Stimulated activated CD4-positive, alpha-beta T cell treated with anti-CD3 and anti-CD28 coated beads, Interleukin-4, amount 100 ng/mL, for 1 hour (primary cell): ENCODE results near the gene GALNT2.

Experiments used
- DNase-seq: peaks from one replicate; pipeline ENCODE4 v3.0.0-alpha.2; 2020

GALNT2 gene

GRCh38 chr1:230268371-230269170 is 201.5 kb downstream of the GALNT2 start:
- DNase-seq, result no peak

- DNase-seq, result no peak
Observed at GRCh38 chr1:230270185-230270558, 203.1 kb downstream of the GALNT2 start.

- DNase-seq, result no peak
Observed at GRCh38 chr1:230270559-230271281, 203.7 kb downstream of the GALNT2 start.

GRCh38 chr1:230271300-230272035 is 204.4 kb downstream of the GALNT2 start:
- no peak for DNase-seq

GRCh38 chr1:230272557-230272956 is 205.5 kb downstream of the GALNT2 start:
- no peak for DNase-seq

GRCh38 chr1:230273141-230273710 is 206.2 kb downstream of the GALNT2 start:
- no peak for DNase-seq

GRCh38 chr1:230274254-230274653 is 207.2 kb downstream of the GALNT2 start:
- no peak for DNase-seq

- DNase-seq, result no peak
Observed at GRCh38 chr1:230276401-230276800, 209.4 kb downstream of the GALNT2 start.

- DNase-seq, result no peak
Observed at GRCh38 chr1:230277201-230278025, 210.4 kb downstream of the GALNT2 start.

- DNase-seq, result no peak
Observed at GRCh38 chr1:230278376-230278775, 211.3 kb downstream of the GALNT2 start.

GRCh38 chr1:230278871-230279582 is 212.0 kb downstream of the GALNT2 start:
- DNase-seq, result no peak

- DNase-seq, result no peak
Observed at GRCh38 chr1:230279583-230279945, 212.5 kb downstream of the GALNT2 start.

GRCh38 chr1:230280054-230280795 is 213.2 kb downstream of the GALNT2 start:
- DNase-seq, result no peak

- no peak for DNase-seq
Observed at GRCh38 chr1:230280906-230281413, 213.9 kb downstream of the GALNT2 start.

- no peak for DNase-seq
Observed at GRCh38 chr1:230281556-230281955, 214.5 kb downstream of the GALNT2 start.

GRCh38 chr1:230282157-230282556 is 215.1 kb downstream of the GALNT2 start:
- no peak for DNase-seq

GRCh38 chr1:230283678-230284077 is 216.6 kb downstream of the GALNT2 start:
- DNase-seq, result no peak

GRCh38 chr1:230284891-230285290 is 217.9 kb downstream of the GALNT2 start:
- DNase-seq, result no peak

- no peak for DNase-seq
Observed at GRCh38 chr1:230285351-230285750, 218.3 kb downstream of the GALNT2 start.

GRCh38 chr1:230286166-230286889 is 219.3 kb downstream of the GALNT2 start:
- no peak for DNase-seq
